Right renal cortex interstitium (tissue), 3 donors: ENCODE data around the gene CEP112. TPM values are rescaled to one million over a fixed set of nuclear protein-coding genes. Genes with fewer than 3 reads are reported as not detected.
"Not testable (repeated sequence)": the region's sequence is repeated elsewhere in the genome, so short reads cannot be mapped to it uniquely, and the experiment has no call there.

Experiments
- DNase-seq, 3 donors: peaks; one replicate each; pipeline ENCODE4 v3.0.0-alpha.2; 2013; ENCODE audit warnings: low read depth in 3 of 3, low spot score in 2 of 3
- polyA plus RNA-seq, 3 donors: library from polyadenylated mRNA; unstranded; fragments of 120-200 nt; gene quantifications; one replicate each; pipeline ENCODE4 v1.2.1, GENCODE V29; 2013; ENCODE audit not compliant: insufficient read length in 3 of 3

CEP112 gene
- polyA plus RNA-seq, 3 donors = 14.2 to 18.5 (median 17.7) TPM

DNA sequence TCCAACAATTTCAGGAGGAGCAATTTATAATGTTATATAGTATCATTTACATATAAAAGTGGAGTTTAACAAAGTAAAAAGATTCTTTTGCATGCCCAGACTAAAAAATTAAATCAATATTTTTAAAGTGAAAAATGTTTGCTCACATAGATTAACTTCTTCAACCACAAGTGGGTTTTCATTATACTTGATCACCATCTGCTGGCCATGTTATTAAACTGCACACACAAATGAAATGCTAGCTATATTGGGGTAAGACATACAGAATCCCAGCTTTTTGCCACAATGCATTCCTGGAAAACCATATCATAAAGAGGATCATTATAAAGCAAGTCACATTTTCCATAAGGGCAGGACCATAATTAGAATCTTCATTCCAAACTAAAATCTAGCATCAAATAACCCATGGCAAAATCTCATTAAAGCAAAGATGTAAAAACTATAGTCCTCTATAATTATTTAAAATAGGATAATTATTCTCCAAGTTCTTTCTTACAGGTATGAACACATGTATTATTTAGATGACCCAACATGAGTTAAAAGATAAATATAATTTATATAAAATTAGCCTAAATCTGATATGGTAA lies 26.3 kb downstream of the CEP112 start:
- peak; percentile 23 to 36 (median 32) for DNase-seq

- not testable (repeated sequence) for DNase-seq
Measured at GRCh38 chr17:66155055-66155454, 36.9 kb downstream of the CEP112 start.

DNA sequence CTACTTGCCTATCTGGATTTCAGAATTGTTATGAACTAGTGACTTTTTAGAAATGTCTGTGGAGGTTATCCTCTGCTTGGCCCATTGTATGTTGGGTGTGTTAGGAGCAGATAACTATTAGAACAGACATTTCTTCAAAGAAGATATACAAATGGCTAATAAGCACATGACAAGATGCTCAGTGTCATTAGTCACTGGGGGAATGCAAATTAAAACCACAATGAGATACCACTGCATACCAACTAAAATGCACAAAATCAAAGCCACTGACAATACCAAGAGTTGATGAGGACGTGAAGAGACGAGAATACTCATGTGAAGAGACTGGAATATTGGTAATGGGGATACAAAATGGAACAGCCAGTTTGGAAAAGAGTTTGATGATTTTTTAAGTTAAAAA lies 39.2 kb downstream of the CEP112 start:
- no peak for DNase-seq

GRCh38 chr17:66150708-66151107 lies 41.2 kb downstream of the CEP112 start:
- no peak for DNase-seq

GRCh38 chr17:66149562-66149961 lies 42.4 kb downstream of the CEP112 start:
- DNase-seq = no peak

DNA sequence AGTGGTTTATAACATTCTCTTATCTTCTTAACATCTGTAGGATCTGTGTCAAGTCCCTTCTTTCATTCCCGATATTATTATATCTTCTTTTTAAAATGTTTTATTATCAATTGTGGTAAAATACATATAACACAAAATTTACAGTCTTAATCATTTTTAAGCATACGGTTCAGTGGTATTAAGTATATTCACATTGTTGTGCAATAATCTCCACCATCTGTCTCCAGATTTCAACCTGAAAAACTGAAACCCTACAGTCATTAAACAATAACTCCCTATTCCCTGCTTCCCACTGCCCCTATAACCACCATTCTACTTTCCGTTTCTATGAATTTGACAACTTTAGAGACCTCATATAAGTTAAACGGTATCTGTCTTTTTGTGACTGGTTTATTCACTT lies 45.5 kb downstream of the CEP112 start:
- DNase-seq = no peak

DNA sequence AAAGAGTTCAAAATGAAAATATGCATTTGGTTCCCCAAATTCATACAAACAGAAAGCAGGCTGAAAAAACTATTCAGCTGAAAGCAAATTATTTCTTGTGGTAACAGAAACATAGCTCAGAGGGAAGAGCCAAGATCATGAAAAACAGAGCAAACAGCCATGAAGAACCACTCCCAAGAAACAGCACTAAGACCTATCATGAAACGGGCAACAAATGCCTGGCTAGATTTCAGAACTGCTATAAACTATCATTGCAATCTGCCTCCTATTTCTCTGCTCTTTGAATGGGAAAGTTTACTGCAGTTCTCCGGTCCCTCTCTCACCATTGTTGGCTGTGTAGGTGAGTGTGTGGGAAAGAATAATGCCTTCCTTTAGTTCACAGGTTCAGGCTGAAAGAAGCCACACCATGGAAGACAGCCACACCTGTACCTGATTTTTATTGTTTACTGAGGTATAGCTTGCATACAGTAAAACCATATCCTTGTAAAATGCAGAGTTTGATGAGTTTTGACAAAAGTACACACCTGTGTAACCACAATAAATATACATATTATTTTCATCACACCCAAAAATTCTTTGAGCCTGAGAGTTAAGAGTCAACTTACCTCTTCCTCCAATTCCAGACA lies 48.2 kb downstream of the CEP112 start:
- DNase-seq = no peak

DNA sequence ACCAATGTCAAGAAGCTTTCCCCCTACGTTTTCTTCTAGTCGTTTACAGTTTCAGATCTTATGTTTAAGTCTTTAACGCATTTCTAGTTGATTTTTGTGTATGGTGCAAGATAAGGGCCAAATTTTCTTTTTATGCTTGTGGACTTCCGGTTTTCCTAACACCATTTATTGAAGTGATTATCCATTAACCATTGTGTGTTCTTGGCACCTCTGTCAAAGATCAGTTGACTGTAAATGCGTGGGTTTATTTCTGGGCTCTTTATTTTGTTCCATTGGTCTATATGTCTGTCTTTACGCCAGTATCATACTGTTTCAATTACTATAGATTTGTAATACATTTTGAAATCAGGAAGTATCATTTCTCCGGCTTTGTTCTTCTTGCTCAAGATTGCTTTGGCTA lies 49.5 kb downstream of the CEP112 start:
- no peak for DNase-seq

- no peak for DNase-seq
Measured at GRCh38 chr17:66138120-66138519, 53.8 kb downstream of the CEP112 start.

- no peak for DNase-seq
Measured at GRCh38 chr17:66135896-66136295, 56.0 kb downstream of the CEP112 start.

GRCh38 chr17:66135219-66135618 lies 56.7 kb downstream of the CEP112 start:
- no peak for DNase-seq

DNA sequence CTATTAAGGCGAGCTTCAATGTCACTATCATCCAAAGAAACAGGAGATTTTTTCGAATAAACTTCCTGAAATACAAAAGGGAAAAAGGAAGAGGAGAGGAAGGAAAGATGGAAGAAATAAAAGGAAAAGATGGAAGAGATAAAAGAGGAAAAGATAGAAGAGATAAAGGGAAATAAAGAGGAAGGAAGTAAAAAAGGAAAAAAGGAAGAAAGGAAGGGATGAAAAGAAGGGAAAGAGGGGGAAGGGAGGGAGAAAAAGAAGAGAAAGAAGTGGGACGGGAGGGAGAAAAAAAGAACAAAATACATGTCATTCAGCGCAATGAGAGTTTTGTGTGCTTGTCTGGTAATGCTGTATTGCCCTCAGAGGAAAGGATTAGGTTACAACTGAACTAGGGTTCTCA lies 62.2 kb downstream of the CEP112 start:
- DNase-seq = no peak

GRCh38 chr17:66126231-66126630 lies 65.7 kb downstream of the CEP112 start:
- no peak for DNase-seq

GRCh38 chr17:66123163-66123562 lies 68.8 kb downstream of the CEP112 start:
- no peak for DNase-seq

DNA sequence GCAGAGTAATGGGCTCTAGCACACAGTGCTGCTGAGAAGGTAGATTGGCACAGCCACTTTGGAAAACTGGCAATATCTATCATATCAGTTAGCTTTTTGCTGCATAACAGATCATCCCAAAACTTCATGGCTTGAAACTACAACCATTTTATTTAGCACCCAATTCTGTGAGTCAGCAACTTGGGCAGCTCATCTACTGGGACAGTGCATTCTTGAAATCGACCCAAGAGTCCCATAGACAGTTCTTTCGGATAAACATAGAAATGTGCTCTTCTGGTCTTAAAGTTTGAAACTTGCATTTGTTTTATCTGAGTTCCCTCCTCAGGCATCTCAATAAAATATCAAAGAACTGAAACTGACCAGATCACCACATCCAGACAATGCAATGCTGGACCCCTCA lies 76.7 kb downstream of the CEP112 start:
- no peak for DNase-seq

GRCh38 chr17:66114609-66115008 lies 77.3 kb downstream of the CEP112 start:
- no peak for DNase-seq

- no peak for DNase-seq
Measured at GRCh38 chr17:66107731-66108130, 84.2 kb downstream of the CEP112 start.

- DNase-seq = no peak
Measured at GRCh38 chr17:66098040-66098439, 93.9 kb downstream of the CEP112 start.

- DNase-seq = no peak
Measured at GRCh38 chr17:66094727-66095126, 97.2 kb downstream of the CEP112 start.

DNA sequence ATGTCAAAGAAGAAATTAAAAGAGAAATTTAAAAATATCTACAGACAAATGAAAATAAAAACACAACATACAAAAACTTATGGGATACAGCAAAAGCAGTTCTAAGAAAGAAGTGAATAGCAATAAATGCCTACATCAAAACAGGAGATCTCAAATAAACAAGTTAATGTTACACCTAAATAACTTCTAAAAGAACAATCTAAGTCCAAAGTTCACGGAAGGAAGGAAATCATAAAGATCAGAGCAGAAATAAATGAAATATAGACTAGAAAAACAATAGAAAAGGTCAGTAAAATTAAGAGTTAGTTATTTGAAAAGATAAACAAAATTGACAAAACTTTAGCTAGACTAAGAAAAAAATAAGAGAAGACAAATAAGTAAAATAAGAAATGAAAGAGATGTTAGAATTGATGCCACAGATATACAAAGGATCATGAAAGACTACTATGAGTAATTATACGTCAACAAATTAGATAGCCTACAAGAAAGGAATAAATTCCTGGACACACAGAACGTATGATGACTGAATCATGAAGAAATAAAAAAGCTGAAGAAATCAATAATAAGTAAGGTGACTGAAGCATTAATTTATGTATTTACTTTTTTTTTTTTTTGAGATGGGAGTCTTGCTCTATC lies 100.4 kb downstream of the CEP112 start:
- no peak for DNase-seq

DNA sequence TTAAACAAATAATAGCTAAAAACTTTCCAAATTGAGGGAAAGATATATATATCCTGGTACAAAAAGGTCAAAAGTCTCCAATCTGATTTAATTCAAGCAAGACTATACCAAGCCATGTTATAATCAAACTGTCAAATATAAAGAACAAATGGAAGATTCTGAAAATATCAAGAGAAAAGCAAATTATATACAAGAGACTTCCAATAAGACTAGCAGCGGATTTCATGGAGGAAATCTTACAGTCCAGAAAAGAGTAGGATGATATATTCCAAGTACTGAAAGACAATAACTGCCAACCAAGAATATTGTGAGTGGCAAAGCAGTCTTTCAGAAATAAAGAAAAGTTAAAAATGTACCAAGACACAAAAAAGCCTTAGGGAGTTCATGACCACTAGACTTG lies 102.2 kb downstream of the CEP112 start:
- DNase-seq = no peak

DNA sequence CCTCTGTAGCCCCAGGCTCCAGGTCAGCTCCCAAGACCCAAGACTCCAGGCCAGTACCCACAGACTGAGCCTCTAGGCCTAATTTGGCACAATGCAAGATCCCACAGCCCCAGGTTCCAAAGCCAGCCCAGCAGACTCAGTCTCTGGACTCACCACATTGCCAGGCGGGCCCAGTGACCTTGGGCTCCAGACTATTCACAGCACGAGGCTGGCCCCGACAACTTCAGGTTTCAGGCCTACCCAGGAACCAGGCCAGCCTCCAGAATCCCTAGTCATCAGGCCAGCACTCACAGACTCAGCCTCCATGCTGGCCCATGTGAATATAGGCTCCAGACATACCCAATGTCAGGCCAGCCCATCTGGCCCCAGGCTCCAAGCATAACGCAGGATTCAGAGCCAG lies 103.8 kb downstream of the CEP112 start:
- no peak for DNase-seq
